Measurements from ENCODE around the gene FSTL5. TPM values are rescaled to one million over a fixed set of nuclear protein-coding genes. Genes with fewer than 3 reads are reported as not detected.
A peak's percentile ranks its signal among the peaks of the same experiment; 100 is the strongest.
"Not testable (repeated sequence)": the region's sequence is repeated elsewhere in the genome, so short reads cannot be mapped to it uniquely, and the experiment has no call there.

The FSTL5 gene
- 23.0 and 29.4 TPM in 2 replicates for total RNA-seq (2021)
- Bru-seq, nascent RNA: percentile 62 among the genes with signal in this experiment
- BruChase-seq, experiment 1, labeled RNA remaining after a 2-hour chase: percentile 45 among the genes with signal in this experiment
- percentile 43 among the genes with signal in this experiment for BruChase-seq, experiment 2, labeled RNA remaining after a 6-hour chase
- long read RNA-seq, partial matches to known transcripts: 5 of 27 reads
- long read RNA-seq, other reads (novel, unspliced or antisense): 22 of 27 reads

DNA sequence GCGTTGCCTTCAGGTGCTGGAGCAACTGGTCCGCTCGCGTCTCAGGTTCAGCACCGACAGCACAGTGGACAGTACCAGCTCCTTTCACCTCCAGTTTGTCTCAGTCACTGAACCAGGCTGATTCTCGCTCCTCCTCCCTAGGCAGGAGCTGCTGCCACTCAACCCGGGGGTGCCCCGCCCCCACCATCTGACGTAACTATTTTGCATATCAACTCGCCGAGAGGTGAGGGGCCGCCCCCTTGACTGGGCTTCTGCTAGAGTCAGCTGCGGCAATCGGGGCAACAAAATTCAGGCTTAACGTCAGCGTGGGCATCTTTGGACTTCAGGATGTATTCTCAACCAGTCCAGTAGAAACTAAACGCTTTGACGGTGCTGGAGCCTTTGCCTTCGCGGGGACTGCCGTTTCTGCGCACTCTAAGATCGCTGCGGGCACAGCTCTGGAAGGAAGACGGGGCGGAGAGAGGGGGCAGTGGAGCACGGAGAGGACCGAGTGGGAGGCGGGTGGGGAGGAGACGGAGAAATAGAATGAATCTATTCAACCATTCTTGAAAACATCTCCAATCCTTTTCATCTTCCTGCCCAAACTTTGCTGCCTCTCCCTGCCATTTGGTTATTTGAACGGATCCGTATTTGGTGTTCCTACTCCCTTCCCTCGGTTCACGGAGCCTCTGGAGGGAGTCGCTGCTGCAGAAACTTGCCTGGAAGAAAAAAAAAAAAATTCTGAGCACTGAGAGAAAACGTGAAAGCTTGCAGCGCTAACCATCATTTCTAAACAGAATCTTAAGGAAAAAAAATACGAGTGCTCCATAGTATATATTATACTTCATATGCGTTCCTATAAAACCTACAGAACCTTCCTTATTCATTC lies at the start of gene FSTL5:
TSS of gene FSTL5 (minus strand) at position 109 of the 868 bp plus-strand sequence. CDS start 52,604 bp downstream, outside the sequence.
- peaks cover 10% of the 10 kb centered on the region; the same call in 1 of the 2 replicates for H3K4me1 ChIP-seq (replicated peaks; ENCODE audit: insufficient read depth)
- no peaks in the 10 kb centered on the region for H4K20me1 ChIP-seq (ENCODE audit: insufficient read depth)
- no TSS peak for BruUV-seq (replicated peaks)
- intact Hi-C loops (cut with micrococcal nuclease; ENCODE audit: unreplicated experiment): loop anchor here (10.0 kb wide), 2 partner anchors 301 to 599 kb away; no protein-coding TSS in a partner anchor
- H3K9me3 ChIP-seq (ENCODE audit: insufficient read depth, low read depth): no peaks in the 10 kb centered on the region
- H3K79me2 ChIP-seq (ENCODE audit: low read depth): no peaks in the 10 kb centered on the region
- peak within 1 kb of the TSS; percentile 78 for H3K4me2 ChIP-seq
- peak within 1 kb of the TSS; percentile 63 for H3K4me3 ChIP-seq
- ChIA-PET CTCF (no interaction called here), POLR2A (ENCODE audit: unreplicated experiment) (no interaction called here)
- no peak within 1 kb of the TSS for H3K27ac ChIP-seq
- DNase-seq: peak; percentile 53 to 79
- H3K9me2 ChIP-seq (ENCODE audit: insufficient read depth): no peaks in the 10 kb centered on the region
- TF ChIP-seq, protein P1, sequence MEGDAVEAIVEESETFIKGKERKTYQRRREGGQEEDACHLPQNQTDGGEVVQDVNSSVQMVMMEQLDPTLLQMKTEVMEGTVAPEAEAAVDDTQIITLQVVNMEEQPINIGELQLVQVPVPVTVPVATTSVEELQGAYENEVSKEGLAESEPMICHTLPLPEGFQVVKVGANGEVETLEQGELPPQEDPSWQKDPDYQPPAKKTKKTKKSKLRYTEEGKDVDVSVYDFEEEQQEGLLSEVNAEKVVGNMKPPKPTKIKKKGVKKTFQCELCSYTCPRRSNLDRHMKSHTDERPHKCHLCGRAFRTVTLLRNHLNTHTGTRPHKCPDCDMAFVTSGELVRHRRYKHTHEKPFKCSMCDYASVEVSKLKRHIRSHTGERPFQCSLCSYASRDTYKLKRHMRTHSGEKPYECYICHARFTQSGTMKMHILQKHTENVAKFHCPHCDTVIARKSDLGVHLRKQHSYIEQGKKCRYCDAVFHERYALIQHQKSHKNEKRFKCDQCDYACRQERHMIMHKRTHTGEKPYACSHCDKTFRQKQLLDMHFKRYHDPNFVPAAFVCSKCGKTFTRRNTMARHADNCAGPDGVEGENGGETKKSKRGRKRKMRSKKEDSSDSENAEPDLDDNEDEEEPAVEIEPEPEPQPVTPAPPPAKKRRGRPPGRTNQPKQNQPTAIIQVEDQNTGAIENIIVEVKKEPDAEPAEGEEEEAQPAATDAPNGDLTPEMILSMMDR (conservative IDR thresholded peaks at IDR 0.05): no peak
- no peak for TF ChIP-seq EZH2 (IDR thresholded peaks at IDR 0.05; ENCODE audit: low read depth)
- no peaks in the 10 kb centered on the region for H3K36me3 ChIP-seq (ENCODE audit: low read depth)
- no peaks in the 10 kb centered on the region for H3K27me3 ChIP-seq (ENCODE audit: insufficient read depth, low read depth)
- no peaks in the 10 kb centered on the region; the same call in 1 of the 2 replicates for H3F3A ChIP-seq (ENCODE audit: insufficient read depth, low read depth)
- peak within 1 kb of the TSS; percentile 82 for H2AFZ ChIP-seq

DNA sequence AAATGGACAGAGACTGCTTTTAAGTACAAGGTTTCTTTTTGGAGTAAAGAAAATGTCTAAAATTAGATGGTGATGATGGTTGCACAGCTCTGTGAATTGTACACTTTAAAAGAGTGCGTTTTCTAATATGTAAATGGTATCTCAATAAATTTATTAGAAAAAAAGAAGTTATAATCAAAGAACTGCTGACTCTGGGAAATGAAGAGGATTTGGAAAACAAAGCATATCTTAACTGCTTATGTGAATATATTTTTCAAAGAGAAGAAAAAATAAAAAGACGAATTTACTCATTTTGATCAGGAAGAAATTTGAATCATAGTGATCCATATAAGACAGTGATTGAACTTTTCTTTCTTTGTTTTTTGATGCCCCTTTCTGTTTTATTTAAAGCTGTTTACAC lies 45.9 kb upstream of the FSTL5 start:
- BruUV-seq (replicated peaks): no TSS peak
- H3K4me2 ChIP-seq: no peak overlapping the region

DNA sequence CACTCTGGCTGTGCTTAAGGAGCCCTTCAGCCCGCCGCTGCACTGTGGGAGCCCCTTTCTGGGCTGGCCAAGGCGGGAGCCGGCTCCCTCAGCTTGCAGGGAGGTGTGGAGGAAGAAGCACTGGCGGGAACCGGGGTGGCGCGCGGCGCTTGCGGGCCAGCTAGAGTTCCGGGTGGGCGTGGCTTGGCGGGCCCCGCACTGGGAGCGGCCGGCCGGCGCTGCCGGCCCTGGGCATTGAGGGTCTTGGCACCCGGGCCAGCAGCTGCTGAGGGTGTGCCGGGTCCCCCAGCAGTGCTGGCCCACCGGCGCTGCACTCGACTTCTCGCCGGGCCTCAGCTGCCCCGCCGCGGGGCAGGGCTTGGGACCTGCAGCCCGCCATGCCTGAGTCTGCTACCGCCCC lies 39.7 kb upstream of the FSTL5 start:
- H3K4me2 ChIP-seq; H3K4me3 ChIP-seq; H3K4me1 ChIP-seq (replicated peaks; ENCODE audit: insufficient read depth); H3F3A ChIP-seq (ENCODE audit: insufficient read depth, low read depth); DNase-seq; H3K36me3 ChIP-seq (ENCODE audit: low read depth); H3K27ac ChIP-seq; H3K9me2 ChIP-seq (ENCODE audit: insufficient read depth); H4K20me1 ChIP-seq (ENCODE audit: insufficient read depth); H2AFZ ChIP-seq; H3K79me2 ChIP-seq (ENCODE audit: low read depth); BruUV-seq (replicated peaks); H3K9me3 ChIP-seq (ENCODE audit: insufficient read depth, low read depth); CTCF ChIA-PET; H3K27me3 ChIP-seq (ENCODE audit: insufficient read depth, low read depth); intact Hi-C loops (cut with micrococcal nuclease; ENCODE audit: unreplicated experiment); POLR2A ChIA-PET (ENCODE audit: unreplicated experiment): not testable (repeated sequence)

More for the DNA sequence above, 45.9 kb upstream of the FSTL5 start:
- DNase-seq: no peak
- POLR2A ChIA-PET (ENCODE audit: unreplicated experiment): no interaction called here
- Histone ChIP-seq H2AFZ (no peak overlapping the region), H3K4me3 (no peak overlapping the region), H3K27me3 (ENCODE audit: insufficient read depth, low read depth) (no peaks in the 10 kb centered on the region), H3F3A (ENCODE audit: insufficient read depth, low read depth) (no peaks in the 10 kb centered on the region), H3K4me1 (replicated peaks; ENCODE audit: insufficient read depth) (no peaks in the 10 kb centered on the region), H3K79me2 (ENCODE audit: low read depth) (no peaks in the 10 kb centered on the region), H3K27ac (no peak overlapping the region), H3K36me3 (ENCODE audit: low read depth) (no peaks in the 10 kb centered on the region), H4K20me1 (ENCODE audit: insufficient read depth) (no peaks in the 10 kb centered on the region), H3K9me3 (ENCODE audit: insufficient read depth, low read depth) (no peaks in the 10 kb centered on the region), H3K9me2 (ENCODE audit: insufficient read depth) (no peaks in the 10 kb centered on the region)
- intact Hi-C loops (cut with micrococcal nuclease; ENCODE audit: unreplicated experiment): no loop called here
- TF ChIP-seq EZH2 (IDR thresholded peaks at IDR 0.05; ENCODE audit: low read depth): no peak
- TF ChIP-seq, protein P1 (conservative IDR thresholded peaks at IDR 0.05): no peak
- CTCF ChIA-PET: no interaction called here
